Peyer's patch (tissue), 4 donors: Measurements from ENCODE around the gene FUT8.

Source experiments
- POLR2A ChIP-seq, 2 donors: fragments of 450-650 bp; IDR thresholded peaks; one replicate each; pipeline ENCODE4 v1.5.1; 2017; ENCODE audit warnings: antibody characterized with exemption in 2 of 2, mild to moderate bottlenecking in 2 of 2, moderate library complexity in 2 of 2
- TF ChIP-seq, protein P1 (sequence below), 6 experiments: fragments of 450-650 bp in 4 of 6; fragments of 200-600 bp in 2 of 6; sonication (generic) in 1 of 6; IDR thresholded peaks; one replicate each; pipeline ENCODE4 v1.5.1; 2017 to 2019; ENCODE audit warnings: antibody characterized with exemption in 6 of 6, mild to moderate bottlenecking in 3 of 6, moderate library complexity in 1 of 6

DNA sequence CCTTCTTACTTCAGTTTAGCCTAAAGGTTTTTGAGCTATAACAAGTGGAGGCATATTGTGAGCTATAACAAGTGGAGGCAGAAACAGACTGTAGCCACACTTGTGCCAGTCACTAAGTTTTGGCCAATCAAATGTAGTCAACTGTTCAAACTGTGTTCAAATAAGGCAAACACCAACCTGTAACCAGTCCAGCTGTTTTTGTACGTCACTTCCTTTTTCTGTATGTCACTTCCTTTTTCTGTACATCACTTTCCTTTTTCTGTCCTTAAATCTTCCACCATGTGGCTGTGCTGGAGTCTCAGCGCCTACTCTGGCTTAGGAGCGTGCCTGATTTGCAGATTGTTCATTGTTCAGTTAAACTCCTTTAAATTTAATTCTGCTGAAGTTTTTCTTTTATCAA is 79.7 kb downstream of the FUT8 start:
- TF ChIP-seq, protein P1, sequence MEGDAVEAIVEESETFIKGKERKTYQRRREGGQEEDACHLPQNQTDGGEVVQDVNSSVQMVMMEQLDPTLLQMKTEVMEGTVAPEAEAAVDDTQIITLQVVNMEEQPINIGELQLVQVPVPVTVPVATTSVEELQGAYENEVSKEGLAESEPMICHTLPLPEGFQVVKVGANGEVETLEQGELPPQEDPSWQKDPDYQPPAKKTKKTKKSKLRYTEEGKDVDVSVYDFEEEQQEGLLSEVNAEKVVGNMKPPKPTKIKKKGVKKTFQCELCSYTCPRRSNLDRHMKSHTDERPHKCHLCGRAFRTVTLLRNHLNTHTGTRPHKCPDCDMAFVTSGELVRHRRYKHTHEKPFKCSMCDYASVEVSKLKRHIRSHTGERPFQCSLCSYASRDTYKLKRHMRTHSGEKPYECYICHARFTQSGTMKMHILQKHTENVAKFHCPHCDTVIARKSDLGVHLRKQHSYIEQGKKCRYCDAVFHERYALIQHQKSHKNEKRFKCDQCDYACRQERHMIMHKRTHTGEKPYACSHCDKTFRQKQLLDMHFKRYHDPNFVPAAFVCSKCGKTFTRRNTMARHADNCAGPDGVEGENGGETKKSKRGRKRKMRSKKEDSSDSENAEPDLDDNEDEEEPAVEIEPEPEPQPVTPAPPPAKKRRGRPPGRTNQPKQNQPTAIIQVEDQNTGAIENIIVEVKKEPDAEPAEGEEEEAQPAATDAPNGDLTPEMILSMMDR (IDR thresholded peaks at IDR 0.05) = no peak
- no peak for TF ChIP-seq POLR2A (IDR thresholded peaks at IDR 0.05)
